ENCODE results near the gene NXT2.
A peak's percentile ranks its signal among the peaks of the same experiment; 100 is the strongest.
"Not testable (repeated sequence)": the region's sequence is repeated elsewhere in the genome, so short reads cannot be mapped to it uniquely, and the experiment has no call there.

NXT2 gene

GRCh38 chrX:109536439-109537323 is at the start of gene NXT2:
Gene NXT2, plus strand, starts transcription at chrX:109536844. Its CDS starts 163 bp downstream, at chrX:109537007.
- DNase-seq (ENCODE audit: low read depth), result peak; percentile 74

GRCh38 chrX:109487640-109488039 is 49.0 kb upstream of the NXT2 start:
- DNase-seq (ENCODE audit: low read depth), result no peak

- DNase-seq (ENCODE audit: low read depth), result no peak
Measured at GRCh38 chrX:109489174-109489573, 47.5 kb upstream of the NXT2 start.

- no peak for DNase-seq (ENCODE audit: low read depth)
Measured at GRCh38 chrX:109498434-109498833, 38.2 kb upstream of the NXT2 start.

GRCh38 chrX:109501176-109501575 is 35.5 kb upstream of the NXT2 start:
- no peak for DNase-seq (ENCODE audit: low read depth)

GRCh38 chrX:109508915-109509314 is 27.7 kb upstream of the NXT2 start:
- DNase-seq (ENCODE audit: low read depth), result no peak

GRCh38 chrX:109511113-109511512 is 25.5 kb upstream of the NXT2 start:
- DNase-seq (ENCODE audit: low read depth), result no peak

GRCh38 chrX:109519001-109519400 is 17.6 kb upstream of the NXT2 start:
- no peak for DNase-seq (ENCODE audit: low read depth)

GRCh38 chrX:109533005-109533404 is 3.6 kb upstream of the NXT2 start:
- DNase-seq (ENCODE audit: low read depth), result no peak

- no peak for DNase-seq (ENCODE audit: low read depth)
Measured at GRCh38 chrX:109533631-109534030, 3.0 kb upstream of the NXT2 start.

- no peak for DNase-seq (ENCODE audit: low read depth)
Measured at GRCh38 chrX:109534933-109535332, 1.7 kb upstream of the NXT2 start.

GRCh38 chrX:109535578-109535977 is 1.1 kb upstream of the NXT2 start:
- no peak for DNase-seq (ENCODE audit: low read depth)

GRCh38 chrX:109537324-109537665 is 651 bp downstream of the NXT2 start:
- DNase-seq (ENCODE audit: low read depth), result no peak

GRCh38 chrX:109539007-109539406 is 2.4 kb downstream of the NXT2 start:
- not testable (repeated sequence) for DNase-seq (ENCODE audit: low read depth)

- DNase-seq (ENCODE audit: low read depth), result no peak
Measured at GRCh38 chrX:109553862-109554261, 17.2 kb downstream of the NXT2 start.

GRCh38 chrX:109576083-109576482 is 39.4 kb downstream of the NXT2 start:
- not testable (repeated sequence) for DNase-seq (ENCODE audit: low read depth)

GRCh38 chrX:109577055-109577454 is 40.4 kb downstream of the NXT2 start:
- no peak for DNase-seq (ENCODE audit: low read depth)

GRCh38 chrX:109578916-109579315 is 42.3 kb downstream of the NXT2 start:
- DNase-seq (ENCODE audit: low read depth), result no peak

- no peak for DNase-seq (ENCODE audit: low read depth)
Measured at GRCh38 chrX:109585488-109585887, 48.8 kb downstream of the NXT2 start.

GRCh38 chrX:109590176-109590575 is 53.5 kb downstream of the NXT2 start:
- DNase-seq (ENCODE audit: low read depth), result no peak

Data from stimulated activated CD8-positive, alpha-beta memory T cell treated with anti-CD3 and anti-CD28 coated beads, Interleukin-4, amount 100 ng/mL, for 24 hours (primary cell).